Left lung (tissue), 10 donors: ENCODE results near the gene KIF26B. TPM values are rescaled to one million over a fixed set of nuclear protein-coding genes. Genes with fewer than 3 reads are reported as not detected.

Source experiments
- ATAC-seq: fragments of 200-7000 bp; cut with Tn5 transposase; one replicate; pipeline ENCODE4 v1.9.1; 2020; ENCODE audit warnings: moderate library complexity
- DNase-seq, 4 donors: peaks; one replicate each; pipeline ENCODE4 v3.0.0-alpha.2; 2013 to 2020
- H3K27ac ChIP-seq, 2 donors: fragments of 200-600 bp; sonication (generic) in 1 of 2; one replicate each; pipeline versions ENCODE4 v1.5.0 to v1.8.0; 2020 to 2021
- H3K27me3 ChIP-seq, 2 donors: fragments of 200-600 bp; sonication (generic) in 1 of 2; one replicate each; pipeline versions ENCODE4 v1.5.0 to v1.8.0; 2020 to 2021
- H3K36me3 ChIP-seq, 2 donors: fragments of 200-600 bp; sonication (generic) in 1 of 2; one replicate each; pipeline versions ENCODE4 v1.5.0 to v1.8.0; 2020 to 2021
- H3K4me1 ChIP-seq, 2 donors: fragments of 200-600 bp; one replicate each; pipeline ENCODE4 v1.8.0; 2021
- H3K4me3 ChIP-seq, 2 donors: fragments of 200-600 bp; sonication (generic) in 1 of 2; one replicate each; pipeline versions ENCODE4 v1.5.0 to v1.8.0; 2020 to 2021; ENCODE audit warnings: mild to moderate bottlenecking in 1 of 2
- H3K9me3 ChIP-seq, 2 donors: fragments of 200-600 bp; sonication (generic) in 1 of 2; one replicate each; pipeline versions ENCODE4 v1.5.0 to v1.8.0; 2020 to 2021
- intact Hi-C, 2 donors: fragments of 100-400 bp; cut with DNase I; formaldehyde crosslinking; loops; one replicate each; pipeline versions ENCODE4 v1.11.2 to v1.14.2; 2022
- polyA plus RNA-seq, 6 donors: library from polyadenylated mRNA; unstranded; fragments of 120-200 nt; gene quantifications; one replicate each; pipeline ENCODE4 v1.2.1, GENCODE V29; 2013; ENCODE audit not compliant: insufficient read length in 6 of 6
- total RNA-seq, 2 donors: library from RNA; stranded (reverse); fragmentation: NEBNext Ultra II Directional; extraction: Animal tissue kit (Norgen Biotek cat#: 25700); gene quantifications; one replicate each; pipeline ENCODE4 v1.2.1, GENCODE V29; 2021
- TF ChIP-seq, protein P1 (sequence below), 2 donors: fragments of 200-600 bp; sonication (generic) in 1 of 2; IDR thresholded peaks; one replicate each; pipeline versions ENCODE4 v1.5.0 to v1.8.0; 2021; ENCODE audit warnings: antibody characterized with exemption in 2 of 2
- donor health status: DM: no; HTN: yes; CAD: no.
- donor health status: DM: no; HTN: no; CAD: no.

KIF26B gene
- total and polyA plus RNA-seq, 8 donors: 3.9 to 28.3 (median 6.5) TPM

DNA sequence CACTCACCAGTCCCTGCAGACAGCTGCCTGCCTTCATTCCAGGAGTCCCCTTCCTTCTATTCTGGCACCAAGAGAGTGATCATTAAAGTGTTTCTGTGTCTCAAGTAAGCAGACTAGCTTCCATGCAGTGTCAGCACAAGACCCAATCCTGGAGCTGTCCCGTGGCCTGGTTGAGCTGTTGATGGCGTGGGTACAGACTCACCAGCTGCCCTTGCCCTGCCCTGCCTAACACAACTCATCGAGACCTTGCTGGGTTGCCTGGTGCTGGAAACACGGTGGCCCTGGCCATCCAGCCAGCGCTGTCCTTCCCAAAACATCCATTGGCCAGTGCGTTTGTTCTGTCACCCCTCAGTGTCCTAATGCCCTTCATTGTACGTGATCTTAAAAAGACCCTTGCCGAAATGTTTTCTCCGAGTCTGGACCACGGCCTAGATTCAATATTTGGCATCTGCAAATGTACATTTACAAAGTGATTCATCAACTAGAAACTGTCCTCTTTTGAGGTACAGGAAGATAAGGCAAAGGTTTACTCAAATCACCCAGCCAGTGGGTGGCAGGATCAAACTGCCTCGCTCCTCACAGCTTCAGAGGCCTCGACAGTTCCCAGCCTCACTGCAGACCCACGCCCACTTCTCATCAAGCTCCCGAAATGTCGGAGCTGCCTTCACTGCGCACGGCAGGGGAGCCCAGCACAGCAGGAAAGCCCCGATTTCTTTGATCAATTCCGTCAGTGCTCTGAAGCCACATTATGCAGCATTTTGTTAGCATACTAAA lies 494.2 kb downstream of the KIF26B start:
- intact Hi-C loops: no loop called here
- no peaks in the 10 kb centered on the region for H3K4me1 ChIP-seq
- ATAC-seq (no peak), DNase-seq (no peak)
- H3K9me3 ChIP-seq: no peaks in the 10 kb centered on the region
- no peak overlapping the region for H3K4me3 ChIP-seq
- no peaks in the 10 kb centered on the region for H3K36me3 ChIP-seq
- H3K27ac ChIP-seq: no peak overlapping the region
- no peaks in the 10 kb centered on the region for H3K27me3 ChIP-seq
- TF ChIP-seq, protein P1, sequence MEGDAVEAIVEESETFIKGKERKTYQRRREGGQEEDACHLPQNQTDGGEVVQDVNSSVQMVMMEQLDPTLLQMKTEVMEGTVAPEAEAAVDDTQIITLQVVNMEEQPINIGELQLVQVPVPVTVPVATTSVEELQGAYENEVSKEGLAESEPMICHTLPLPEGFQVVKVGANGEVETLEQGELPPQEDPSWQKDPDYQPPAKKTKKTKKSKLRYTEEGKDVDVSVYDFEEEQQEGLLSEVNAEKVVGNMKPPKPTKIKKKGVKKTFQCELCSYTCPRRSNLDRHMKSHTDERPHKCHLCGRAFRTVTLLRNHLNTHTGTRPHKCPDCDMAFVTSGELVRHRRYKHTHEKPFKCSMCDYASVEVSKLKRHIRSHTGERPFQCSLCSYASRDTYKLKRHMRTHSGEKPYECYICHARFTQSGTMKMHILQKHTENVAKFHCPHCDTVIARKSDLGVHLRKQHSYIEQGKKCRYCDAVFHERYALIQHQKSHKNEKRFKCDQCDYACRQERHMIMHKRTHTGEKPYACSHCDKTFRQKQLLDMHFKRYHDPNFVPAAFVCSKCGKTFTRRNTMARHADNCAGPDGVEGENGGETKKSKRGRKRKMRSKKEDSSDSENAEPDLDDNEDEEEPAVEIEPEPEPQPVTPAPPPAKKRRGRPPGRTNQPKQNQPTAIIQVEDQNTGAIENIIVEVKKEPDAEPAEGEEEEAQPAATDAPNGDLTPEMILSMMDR (IDR thresholded peaks at IDR 0.05): no peak

DNA sequence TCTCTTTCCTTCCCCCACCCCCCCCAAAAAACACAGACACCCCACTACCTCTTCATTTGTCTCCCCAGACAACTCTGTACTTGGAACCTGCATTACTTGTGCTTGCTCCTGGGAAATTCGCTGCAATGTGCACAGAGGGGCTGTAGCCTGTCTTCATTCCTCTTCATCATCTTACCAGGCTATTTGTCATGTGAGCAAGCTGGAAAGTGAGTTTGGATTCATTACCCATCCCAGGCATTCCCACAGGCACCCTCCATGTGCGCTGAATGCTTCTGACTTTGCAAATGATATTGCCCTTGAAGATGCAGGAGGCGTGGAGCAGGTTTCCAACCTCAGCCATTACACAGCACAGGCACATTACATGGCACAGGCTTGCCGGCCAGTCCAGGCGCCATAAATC lies 494.9 kb downstream of the KIF26B start:
- no peak for ATAC-seq
- DNase-seq: no peak

DNA sequence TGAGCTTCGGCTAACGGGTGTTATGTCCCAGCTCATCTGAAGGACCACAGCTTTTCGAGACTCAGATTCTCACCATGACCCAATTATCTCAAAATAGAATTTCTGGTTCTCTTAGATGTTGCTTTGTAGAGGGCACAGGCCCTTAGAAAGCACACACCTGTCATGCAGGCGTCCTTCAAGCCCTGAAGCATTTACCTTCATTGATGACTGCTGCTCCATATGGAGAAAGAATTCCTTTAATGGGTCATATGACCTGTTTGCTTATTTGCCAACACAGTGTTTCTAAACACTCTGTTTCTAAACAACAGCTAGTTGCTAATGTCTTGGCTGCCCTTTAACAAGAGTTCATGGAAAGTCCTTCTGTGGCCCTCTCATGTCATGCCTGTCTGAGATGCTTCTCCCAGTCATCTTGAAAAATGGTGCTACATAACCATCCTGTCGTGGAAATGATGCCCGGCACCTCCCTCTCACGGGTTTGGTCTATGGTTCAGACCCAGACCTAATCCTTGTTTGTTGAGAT lies 495.7 kb downstream of the KIF26B start:
- TF ChIP-seq, protein P1 (IDR thresholded peaks at IDR 0.05): no peak
- DNase-seq (peak in 2 of 4 donors; percentile 24 to 66), ATAC-seq (no peak)
- Histone ChIP-seq H3K4me3 (no peak overlapping the region), H3K36me3 (no peaks in the 10 kb centered on the region), H3K9me3 (no peaks in the 10 kb centered on the region), H3K27ac (no peak overlapping the region), H3K27me3 (no peaks in the 10 kb centered on the region), H3K4me1 (no peaks in the 10 kb centered on the region)
- intact Hi-C loops: no loop called here

More for the DNA sequence above, 494.9 kb downstream of the KIF26B start:
- H3K9me3 ChIP-seq: no peaks in the 10 kb centered on the region
- H3K27ac ChIP-seq: no peak overlapping the region
- no peaks in the 10 kb centered on the region for H3K27me3 ChIP-seq
- TF ChIP-seq, protein P1 (IDR thresholded peaks at IDR 0.05): no peak
- H3K4me1 ChIP-seq: no peaks in the 10 kb centered on the region
- H3K36me3 ChIP-seq: no peaks in the 10 kb centered on the region
- H3K4me3 ChIP-seq: no peak overlapping the region
- intact Hi-C loops: no loop called here

DNA sequence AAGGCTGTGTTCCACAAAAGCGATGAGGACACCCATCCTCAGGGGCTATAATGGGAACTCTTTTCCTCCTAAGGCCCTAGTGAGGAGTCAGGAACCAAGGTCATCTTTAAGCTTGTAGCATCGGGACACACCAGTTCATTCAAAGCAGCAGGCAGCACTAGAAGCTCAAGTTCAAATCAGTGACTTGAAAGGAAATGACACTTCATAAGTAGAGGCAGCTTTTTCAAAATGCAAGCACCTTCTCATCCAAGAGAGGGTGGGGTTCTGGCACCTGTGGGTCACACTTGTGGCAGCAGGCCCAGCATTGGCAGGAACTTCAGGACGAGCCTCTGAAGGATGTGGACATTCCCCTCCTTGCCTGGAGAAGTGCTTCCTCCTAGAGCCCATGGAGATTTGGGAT lies 496.3 kb downstream of the KIF26B start:
- ATAC-seq: peak; percentile 59
- Histone ChIP-seq H3K27ac (no peak overlapping the region), H3K27me3 (no peaks in the 10 kb centered on the region), H3K4me1 (no peaks in the 10 kb centered on the region), H3K9me3 (no peaks in the 10 kb centered on the region), H3K36me3 (no peaks in the 10 kb centered on the region), H3K4me3 (no peak overlapping the region)
- TF ChIP-seq, protein P1 (IDR thresholded peaks at IDR 0.05): no peak
- peak in 1 of 4 donors; percentile 20 for DNase-seq
- intact Hi-C loops: no loop called here

DNA sequence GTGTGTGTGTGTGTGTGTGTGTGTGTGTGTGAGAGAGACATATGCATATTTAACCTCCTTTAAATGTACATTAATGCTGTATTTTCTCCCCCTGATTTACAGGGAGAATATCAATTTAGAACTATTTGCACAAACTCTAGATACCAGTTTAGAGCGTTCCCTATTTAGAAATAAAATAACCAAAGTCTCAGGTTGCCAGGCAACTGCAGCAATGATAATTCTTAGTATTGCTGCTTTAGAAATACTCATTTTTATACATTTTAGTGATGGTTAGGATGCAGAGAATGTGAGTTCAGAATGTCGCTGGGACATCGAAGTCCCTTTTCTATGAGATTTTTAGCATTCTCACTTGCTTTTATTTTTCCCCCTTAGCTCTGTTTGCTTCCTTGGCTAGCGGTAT lies 497.3 kb downstream of the KIF26B start:
- Histone ChIP-seq H3K4me1 (no peaks in the 10 kb centered on the region), H3K9me3 (no peaks in the 10 kb centered on the region), H3K27me3 (no peaks in the 10 kb centered on the region), H3K4me3 (no peak overlapping the region), H3K27ac (no peak overlapping the region), H3K36me3 (no peaks in the 10 kb centered on the region)
- TF ChIP-seq, protein P1 (IDR thresholded peaks at IDR 0.05): no peak
- no peak for DNase-seq
- intact Hi-C loops: no loop called here
- ATAC-seq: no peak
